GM21619 (cell line): ENCODE results near the gene CTNNBIP1.

Experiments
- ATAC-seq: cut with Tn5 transposase; IDR thresholded peaks from one replicate; pipeline ENCODE4 v1.9.1; 2021; ENCODE audit not compliant: unreplicated experiment

CTNNBIP1 gene

DNA sequence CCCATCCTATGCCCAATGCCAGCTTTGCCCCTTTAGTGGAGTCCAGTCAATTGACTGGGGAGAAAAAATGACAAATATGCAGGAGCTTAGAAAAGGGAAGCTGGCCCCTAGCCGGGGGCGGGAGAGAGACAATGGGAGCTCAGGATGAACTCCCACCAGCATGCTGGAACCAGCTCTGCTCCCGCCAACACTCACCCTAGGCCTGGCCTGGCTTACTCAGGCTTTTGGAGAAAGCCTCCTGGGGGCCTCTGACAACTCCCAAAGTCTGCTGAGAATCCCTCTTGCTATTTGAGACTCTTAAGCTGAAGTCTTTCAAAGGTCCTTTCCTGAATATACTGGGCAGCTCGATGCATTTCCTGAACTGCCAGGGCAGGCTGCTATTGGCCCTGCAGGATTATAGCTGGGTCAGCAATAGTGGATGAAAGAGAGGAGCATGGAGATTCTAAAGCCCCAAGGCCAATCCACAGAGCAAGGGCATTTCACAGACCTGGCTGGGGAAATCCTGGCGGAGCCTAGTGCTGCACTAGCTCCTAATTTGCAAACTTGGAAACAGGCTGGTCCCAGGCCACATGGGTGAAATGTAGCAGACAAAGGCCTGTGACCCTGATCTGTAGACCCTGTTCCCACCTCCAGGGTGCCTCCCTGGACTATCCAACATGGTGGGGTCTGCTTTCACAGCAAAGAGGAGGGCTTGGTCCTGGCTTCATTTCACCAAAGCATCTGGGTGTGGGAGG is 50.6 kb downstream of the CTNNBIP1 start:
- no peak for ATAC-seq

DNA sequence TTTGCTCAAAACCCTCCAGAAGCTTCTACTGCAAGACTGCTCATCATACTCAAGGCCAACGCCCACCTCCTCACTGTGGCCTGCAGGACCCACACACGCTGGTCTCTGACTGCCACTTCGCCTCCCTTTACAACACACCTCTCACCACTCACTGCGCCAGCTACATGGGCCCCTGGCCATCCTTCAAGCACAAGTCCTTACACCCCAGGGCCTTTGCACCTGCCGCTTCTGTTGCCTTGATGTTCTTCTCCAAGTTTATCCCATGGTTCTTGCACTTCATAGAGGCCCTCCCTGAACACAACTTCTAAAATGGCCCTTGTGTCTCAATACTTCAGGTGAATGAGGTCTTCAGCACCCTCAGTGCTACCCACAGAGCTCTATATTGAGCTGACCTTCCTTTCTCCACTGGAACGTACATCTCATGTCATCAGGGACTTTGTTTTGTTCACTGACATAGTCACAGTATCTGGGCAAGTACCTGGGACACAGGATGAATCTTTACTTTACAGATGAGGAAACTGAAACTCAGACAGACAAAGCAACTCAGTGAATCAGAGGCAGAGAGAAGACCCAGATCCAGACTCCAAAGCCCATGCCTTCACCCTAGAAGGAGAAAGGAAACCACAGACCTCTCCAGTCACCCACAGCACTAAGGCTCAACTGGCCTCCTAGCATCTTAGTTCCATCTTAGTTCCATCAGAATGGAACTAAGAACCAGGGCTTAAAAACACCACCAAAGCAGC is 51.6 kb downstream of the CTNNBIP1 start:
- no peak for ATAC-seq

DNA sequence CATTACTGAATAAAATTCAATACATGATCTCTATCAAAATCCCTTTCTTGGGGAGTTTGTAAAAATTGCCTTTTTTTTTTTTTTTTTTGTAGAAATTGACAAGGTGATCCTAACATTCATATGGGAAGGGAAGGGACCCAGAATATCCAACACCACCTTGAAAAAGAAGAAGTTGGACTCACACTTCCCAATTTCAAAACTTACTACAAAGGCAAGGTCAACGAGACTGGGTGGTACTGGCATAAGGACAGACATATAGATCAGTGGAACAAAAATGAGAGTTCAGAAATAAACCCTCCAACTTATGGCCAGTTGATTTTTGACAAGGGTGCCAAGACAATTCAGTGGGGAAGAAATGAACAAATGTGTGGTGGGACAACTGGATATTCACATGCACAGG is 54.9 kb downstream of the CTNNBIP1 start:
- no peak for ATAC-seq

DNA sequence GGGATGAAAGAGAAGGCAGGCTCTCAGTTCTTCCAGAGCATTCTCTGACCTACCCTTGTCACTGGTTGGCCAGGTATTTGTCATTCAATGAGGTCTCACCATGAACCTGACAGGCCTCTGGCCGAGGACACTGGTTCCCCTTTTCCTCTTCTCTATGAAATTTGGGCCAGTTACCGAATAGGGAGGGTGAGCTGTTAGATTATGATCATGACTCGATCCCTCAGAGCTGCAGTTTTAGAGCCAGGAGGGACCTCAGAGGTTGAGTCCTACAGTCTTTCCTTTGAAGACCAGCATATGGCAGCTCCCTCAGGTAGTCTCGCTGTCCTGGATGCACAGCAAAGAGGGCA is 56.8 kb downstream of the CTNNBIP1 start:
- no peak for ATAC-seq

DNA sequence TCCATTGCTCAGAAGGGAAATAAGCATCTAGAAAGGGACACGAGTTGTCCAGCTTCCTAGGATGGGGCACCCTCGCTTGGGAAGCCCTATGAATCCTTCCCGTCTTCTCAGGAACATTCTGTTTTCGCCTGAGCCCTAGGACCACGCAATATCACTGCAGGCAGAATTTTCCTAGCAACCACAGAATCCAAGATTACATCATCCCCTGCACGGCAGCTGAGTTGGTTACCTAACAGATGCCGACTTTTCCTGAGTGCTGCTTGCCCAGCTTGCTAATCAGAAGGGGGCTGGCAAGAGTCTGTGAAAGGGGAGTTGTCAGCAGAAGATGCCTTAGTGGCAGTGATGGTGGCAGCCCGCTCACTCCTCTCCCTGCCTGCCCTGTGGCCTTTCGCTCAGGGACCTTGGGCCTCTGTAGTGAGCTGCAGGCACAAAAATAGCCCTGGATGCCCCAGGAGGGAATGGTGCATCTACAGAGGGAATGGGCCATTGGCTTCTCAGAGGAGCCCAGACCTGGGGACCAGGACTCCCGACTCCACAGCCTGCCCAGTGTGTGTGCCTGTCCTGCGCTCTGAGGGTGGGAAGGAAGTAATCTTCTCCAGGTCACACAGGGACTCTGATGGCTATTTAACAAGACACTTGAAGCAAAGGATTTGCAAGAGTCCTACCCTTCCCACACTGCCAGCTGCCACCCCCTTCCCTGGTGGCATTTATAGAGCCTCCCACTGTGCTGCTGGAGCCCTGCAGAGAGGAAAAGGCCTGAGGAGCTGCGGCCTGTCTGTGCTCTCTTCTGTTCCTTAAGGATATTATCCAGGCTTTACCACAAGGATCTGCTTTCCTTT is 57.4 kb downstream of the CTNNBIP1 start:
- ATAC-seq = no peak

DNA sequence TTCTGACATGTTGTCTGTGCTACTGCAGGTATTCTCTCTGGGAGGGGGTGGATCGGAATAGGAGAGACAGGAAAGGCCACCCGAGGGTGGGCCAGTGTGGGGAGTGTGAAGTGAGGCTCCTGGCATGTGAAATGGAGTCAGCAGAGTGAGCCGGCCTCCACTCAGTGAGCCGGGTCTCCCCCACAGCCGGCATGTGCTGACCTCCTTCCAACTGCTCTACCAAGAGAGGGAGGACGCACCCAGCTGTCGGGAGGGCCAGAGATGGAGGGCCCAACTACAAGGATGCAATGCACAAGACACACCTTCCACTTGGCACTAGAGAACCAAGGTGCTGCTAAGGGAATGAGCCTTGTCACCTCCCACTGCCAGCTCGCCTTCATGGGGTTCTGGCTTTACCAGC is 58.1 kb downstream of the CTNNBIP1 start:
- ATAC-seq = no peak

DNA sequence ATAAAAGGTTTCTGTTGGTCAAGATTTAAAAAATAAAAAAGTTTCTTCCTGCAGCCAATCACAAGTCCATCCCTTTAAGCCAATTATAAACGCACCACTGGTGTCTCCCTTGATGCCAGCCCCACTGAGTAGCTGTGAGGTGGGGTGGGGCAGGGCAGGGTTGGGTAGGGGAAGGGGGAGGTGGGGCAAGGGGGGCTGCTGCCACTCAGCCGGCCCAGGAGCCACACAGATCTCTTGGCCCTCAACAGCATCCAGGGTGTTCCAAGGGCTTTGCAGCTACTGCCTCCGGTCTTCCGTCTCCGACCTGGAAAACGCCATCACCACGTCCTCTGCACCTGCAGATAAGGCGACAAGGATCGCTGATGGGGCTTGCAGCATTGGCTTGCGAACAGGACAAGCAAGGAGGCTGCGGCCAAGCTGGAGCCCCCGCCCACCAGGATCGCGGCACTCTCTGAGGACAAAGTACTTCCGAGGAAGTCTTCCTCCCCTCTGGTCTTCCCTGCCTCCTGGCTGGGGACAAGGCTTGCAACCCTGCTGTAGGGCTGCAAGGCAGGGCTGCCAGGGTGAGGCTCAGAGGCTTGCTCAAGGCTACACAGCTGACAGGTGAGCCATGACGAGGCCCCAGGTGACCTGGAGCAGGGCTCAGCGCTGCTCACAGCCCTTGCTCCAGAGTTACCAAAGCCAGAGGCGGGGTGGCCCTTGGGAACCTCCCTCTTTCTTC is 59.5 kb downstream of the CTNNBIP1 start:
- no peak for ATAC-seq

DNA sequence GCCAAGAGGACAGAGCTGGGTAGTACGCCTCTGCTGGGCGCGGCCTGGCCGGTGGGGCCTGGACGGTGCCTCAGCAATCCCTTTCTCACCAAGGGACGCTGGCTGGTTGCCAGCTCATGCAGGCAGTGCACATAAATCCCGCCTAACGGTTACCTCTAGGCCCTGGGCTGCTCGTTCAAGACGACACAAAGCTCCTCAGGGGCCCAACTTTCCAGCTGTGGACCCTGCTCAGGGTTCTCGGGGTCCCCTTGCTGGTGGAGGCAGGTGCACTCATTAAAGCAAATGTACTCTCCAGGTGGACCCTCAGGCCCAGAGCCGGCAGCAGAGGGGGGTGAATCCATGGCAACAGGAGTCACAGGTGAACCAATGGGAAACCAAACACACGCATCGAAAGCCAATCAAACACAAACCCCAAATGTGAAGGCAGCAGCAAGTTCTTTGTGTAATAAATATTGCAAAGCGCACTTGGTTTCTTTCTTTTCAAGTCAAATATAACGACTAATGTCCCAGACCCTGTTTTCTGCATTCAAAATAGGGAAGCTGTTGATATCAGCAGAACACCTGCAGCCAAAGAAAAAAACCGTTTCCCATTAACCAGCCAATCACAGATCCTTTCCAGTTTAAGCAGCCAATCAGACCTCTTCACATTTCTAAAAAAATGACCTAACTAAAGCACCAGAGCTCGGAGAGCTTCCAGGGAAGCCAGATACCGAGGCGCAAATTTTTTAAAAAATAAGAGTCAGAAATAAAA is 60.2 kb downstream of the CTNNBIP1 start:
- ATAC-seq = no peak

DNA sequence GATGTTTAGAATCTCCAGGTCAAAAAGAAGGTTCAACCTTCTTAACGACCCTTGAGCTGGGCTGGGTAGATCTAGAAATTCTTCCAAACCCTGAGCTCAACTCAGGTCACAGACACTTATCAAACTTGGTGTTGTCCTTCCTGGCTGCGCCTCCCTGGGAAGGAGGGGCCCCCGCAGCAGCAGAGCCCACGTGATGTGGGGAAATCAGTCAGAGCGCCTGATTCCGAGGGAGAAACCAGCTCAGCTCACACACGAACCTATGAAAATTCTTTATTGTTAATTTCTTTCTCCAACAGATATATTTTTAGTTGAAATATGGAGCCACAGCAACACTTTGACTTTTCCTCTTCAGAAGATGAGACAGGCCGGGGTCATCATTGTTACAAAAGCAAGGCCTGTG is 62.0 kb downstream of the CTNNBIP1 start:
- ATAC-seq = no peak

DNA sequence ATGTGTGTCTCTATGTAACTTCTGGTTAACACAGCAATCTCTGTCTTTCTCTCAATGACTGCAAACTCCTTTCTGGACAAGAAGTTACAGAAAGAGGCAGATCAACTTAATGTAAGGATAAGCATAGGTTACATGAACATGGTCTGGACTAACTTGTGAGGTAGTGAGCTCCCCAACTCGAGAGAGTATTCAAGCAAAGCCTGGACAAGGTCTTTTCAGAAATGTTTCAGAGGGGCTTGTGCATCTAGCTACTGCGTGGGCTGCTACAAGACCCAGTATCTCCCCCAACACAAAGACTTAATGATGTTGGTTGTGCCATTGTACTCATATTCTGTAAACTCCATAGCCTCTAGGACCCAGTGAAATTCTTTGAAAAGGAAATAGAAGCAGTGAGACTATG is 62.8 kb downstream of the CTNNBIP1 start:
- no peak for ATAC-seq

DNA sequence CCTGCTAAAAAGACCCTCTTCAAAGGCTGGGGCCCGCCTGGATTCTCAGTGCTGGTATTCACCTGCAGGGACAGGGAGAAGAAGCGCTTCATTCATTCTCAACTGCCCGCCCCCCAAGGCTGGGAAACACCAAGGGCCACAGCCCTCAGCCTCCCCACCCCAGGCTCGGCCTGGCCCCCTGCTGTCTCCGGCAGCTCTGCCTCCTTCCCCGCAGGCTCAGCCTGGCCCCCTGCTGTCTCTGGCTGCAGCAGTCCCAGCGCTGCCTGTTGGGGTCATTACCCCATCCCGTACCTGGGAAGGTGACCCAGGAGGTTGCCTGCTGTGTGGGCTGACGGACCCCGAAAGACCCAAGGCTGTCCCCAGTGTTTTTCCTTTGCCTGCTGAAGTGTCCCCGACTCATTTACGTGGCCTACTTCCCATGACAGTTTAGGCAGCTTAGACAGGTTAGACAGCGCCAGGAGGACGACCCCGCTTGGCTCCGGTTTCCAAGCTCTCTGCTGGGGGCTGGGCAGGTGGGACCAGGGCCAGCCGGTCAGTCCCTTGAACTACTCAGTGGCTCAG is 63.4 kb downstream of the CTNNBIP1 start:
- no peak for ATAC-seq

DNA sequence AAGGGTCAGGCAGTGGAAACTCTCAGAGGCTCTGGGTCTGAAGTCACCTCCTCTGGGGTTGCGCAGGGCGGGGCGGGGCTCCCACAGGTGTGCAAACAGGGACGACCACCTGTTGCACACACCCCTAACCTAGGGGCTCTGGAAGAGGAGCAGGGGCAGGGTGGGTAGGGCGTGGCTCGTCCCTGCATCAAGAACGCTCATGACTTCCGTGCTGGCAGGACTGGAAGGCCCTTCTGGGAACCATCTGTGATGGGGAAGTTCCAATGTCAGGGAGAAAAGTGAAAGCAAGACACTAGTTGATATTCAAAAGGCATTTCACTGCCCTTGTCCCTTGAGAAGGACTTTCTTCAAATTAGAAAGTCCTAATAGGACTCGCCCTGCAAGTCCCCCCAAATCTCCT is 64.2 kb downstream of the CTNNBIP1 start:
- no peak for ATAC-seq

DNA sequence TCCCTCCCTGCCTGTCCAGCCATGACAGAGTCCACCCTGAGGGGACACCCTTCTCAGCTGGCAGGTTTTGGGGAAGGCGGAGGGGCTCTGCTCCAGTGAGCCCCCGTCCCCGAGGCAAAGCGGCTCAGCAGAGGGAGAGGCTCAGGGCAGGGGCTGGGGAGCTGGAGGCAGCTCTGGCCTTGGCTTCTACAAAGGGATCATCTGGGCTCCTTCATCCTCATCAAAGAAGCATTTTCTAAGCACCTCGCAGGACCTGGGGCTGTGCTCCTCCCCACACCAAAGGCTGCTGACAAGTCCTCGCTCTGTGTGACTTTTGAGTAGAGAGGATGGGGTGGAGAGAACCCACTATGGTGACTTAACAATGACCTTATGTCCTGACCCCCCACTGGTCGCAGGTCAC is 65.3 kb downstream of the CTNNBIP1 start:
- no peak for ATAC-seq

DNA sequence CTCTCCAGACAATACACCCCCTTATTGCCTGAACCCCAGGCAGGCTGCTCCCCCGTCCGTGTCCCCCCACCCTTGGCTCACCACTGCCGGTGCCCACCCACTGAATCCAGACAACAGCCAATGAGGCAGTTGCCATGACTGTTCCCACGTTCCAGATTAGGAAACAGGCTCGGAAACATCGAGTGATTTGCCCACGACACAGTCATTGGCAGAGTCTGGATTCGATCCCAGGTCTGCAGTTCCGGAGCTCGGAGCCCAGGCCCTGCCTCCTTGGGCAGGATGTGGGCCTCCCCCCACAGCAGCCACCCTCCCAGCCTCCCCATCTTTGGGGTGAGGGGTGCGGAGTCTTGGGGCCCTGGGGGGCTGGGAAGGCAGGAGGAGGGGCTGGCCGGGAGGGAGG is 66.0 kb downstream of the CTNNBIP1 start:
- no peak for ATAC-seq

DNA sequence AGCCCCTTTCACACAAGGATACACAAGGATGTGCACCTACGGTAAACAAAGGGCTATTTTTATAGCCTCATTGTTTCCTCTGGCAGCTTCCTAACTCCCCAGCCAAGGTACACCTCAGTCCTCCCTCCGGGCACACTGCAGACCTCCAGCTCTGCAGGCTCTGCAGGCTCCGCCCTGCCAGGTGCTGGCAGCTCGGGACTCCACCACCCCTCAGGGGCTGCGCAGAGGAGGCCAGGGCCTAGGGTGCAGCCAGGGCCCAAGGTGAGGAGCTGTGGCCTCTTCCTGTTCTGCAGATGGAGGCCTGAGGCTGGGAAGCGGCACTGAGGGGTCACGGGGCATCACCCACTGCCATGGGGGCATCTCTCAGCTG is 66.5 kb downstream of the CTNNBIP1 start:
- no peak for ATAC-seq

DNA sequence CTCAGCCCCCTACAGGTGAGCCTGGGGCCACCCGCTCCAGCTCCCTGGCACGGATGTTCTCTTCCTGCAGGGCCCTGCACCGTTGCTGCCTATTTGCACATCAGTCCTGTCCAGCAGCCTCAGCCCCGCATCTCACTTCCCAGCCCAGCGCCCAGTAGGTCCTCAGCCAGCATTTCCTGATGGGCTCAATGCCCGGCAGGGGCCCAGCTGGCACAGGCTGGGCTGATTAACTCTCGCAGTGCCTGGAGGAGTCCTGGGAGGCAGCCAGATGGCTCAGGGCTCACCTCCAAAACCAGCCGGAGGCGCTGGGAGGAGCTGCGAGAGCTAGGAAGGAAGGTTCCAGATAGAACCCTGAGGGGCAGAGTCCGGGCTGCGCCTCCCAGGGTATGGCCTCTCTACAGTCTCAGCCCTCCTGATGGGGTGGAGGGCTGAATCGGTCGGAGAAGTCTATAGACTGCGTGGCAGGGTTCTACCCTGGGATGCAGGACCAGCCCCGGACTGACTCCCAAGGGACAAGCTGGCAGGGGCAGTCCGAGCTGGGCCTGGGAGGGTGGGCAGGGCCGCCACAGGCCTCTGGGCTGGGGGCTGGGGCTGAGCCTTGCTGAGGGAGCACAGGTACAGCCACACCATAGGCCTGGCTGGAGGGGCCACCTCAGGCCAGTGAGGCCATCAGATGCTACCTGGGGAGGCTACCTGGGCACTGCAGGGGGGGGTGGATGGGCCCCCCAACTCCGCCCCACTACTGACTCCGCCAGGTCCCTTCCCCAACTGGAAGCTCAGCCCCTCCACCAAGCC is 67.1 kb downstream of the CTNNBIP1 start:
- ATAC-seq = no peak

DNA sequence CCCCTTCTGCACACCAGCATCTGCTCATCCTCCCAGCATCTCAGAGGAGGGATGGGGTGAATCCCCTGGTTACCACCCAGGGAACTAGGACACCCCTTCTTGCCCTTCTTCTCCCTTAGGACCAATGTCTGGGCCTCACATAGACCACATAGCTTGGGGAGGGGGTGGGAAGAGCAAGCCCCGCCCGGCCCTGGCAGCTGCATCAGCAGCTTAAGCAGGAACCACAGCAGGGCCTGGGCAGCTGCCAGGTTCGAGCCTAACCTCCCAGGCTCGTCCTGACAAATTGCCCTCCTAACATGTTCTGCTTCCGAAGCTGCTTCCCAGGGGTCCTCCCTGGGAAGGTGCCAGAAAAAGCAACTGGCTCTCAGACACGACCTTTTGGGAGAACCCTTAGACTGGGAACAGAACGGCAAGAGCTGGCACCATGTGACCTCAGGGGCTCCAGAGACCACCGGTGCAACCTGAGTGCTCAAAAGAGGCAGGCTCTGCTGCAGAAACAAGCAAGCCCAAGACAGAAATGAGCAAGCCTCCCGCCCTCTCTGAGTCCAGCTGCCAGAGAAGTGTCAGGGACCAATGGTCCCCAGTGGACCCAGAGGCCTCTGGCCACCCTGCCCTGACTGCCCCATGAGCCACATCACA is 67.9 kb downstream of the CTNNBIP1 start:
- ATAC-seq = no peak

DNA sequence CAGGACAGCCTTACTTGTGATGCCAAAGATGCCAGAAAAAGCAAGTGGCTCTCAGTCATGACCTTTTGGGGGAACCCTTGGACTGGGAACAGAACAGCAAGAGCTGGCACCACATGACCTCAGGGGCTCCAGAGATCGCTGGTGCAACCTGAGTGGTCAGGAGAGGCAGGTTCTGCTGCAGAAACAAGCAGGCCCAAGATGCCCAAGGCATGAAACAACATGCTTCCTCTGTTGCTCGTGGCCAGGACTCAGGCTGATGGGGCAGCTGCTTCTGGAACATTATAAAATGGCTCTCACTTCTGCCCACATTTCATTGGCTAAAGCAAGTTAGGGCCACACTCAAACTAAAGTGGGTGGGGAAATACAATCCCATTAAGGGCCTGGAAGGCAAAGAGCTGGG is 68.6 kb downstream of the CTNNBIP1 start:
- no peak for ATAC-seq

DNA sequence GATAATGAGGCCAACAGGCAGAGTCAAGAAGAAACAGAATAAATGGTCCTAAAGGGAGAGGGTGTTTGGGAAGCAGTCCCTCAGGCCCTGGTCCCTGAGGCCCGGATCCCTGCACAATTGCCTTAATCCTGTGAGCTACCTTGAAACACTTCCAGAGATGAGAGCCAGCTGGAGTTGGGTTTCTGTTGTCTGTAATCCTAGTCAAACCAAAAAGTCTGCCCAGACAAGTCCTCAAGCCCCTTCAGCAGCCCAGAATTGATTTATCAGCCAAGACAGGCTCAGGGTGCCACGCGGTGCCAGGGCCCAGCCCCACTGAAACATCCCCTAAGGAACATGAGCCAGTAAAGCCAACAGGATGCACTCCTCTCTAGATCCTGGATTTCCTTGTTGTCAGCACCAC is 69.9 kb downstream of the CTNNBIP1 start:
- ATAC-seq = no peak
